ENCODE measurements around the gene CPAMD8.

Gene CPAMD8

GRCh38 chr19:16897029-16897855 is 129.4 kb downstream of the CPAMD8 start:
- H3K4me3 ChIP-seq (ENCODE audit: low read depth, low read length), result peak overlapping the region; percentile 75
- peak overlapping the region; percentile 34 for H4K8ac ChIP-seq (ENCODE audit: low read depth, low read length)
- no peak overlapping the region for H4K12ac ChIP-seq (ENCODE audit: low read depth, low read length)
- no peak overlapping the region for H2BK120ac ChIP-seq (ENCODE audit: insufficient read depth, low read length, poor library complexity)
- no peak overlapping the region for H2BK5ac ChIP-seq (ENCODE audit: low read depth, low read length, poor library complexity)
- no peak overlapping the region for H3K18ac ChIP-seq (ENCODE audit: low read length)
- H3K27me3 ChIP-seq (ENCODE audit: insufficient read depth, low read length), result peaks cover 5% of the 10 kb centered on the region
- H3K79me2 ChIP-seq (ENCODE audit: control insufficient read depth, insufficient read depth, low read length, poor library complexity), result no peaks in the 10 kb centered on the region
- H4K91ac ChIP-seq (ENCODE audit: low read depth, low read length), result no peak overlapping the region
- H3K4ac ChIP-seq (ENCODE audit: low read depth, low read length), result no peak overlapping the region
- peaks cover 6 to 12% of the 10 kb centered on the region in 2 experiments for H3K4me1 ChIP-seq (ENCODE audit: control insufficient read depth in 1 of 2, insufficient read depth in 2 of 2, low read length in 2 of 2)
- H3K36me3 ChIP-seq (ENCODE audit: control insufficient read depth in 1 of 2, insufficient read depth in 2 of 2, low read length in 2 of 2), result no peaks in the 10 kb centered on the region
- DNase-seq, result peak; percentile 89 to 91
- no peak overlapping the region for H2AK5ac ChIP-seq (ENCODE audit: low read length)
- WGBS (ENCODE audit: extremely low coverage, insufficient coverage, insufficient read length), result no CpG with 5 or more reads among the region's 68 CpGs
- peak overlapping the region; percentile 84 for H3K4me2 ChIP-seq (ENCODE audit: low read length)
- no peak overlapping the region for H3K9ac ChIP-seq (ENCODE audit: low read length)
- H3K14ac ChIP-seq (ENCODE audit: low read length), result no peak overlapping the region
- no peak overlapping the region for H3K27ac ChIP-seq (ENCODE audit: low read depth, low read length)
- peaks cover 10% of the 10 kb centered on the region for H3K9me3 ChIP-seq (ENCODE audit: insufficient read depth, low read depth, low read length)
- H2AFZ ChIP-seq (ENCODE audit: insufficient read depth, low read length, poor library complexity), result peak overlapping the region; percentile 72
- H2BK12ac ChIP-seq (ENCODE audit: low read length), result no peak overlapping the region
- H3K79me1 ChIP-seq (ENCODE audit: low read length), result peaks cover 5% of the 10 kb centered on the region
- no peak overlapping the region for H3K23ac ChIP-seq (ENCODE audit: low read length)

GRCh38 chr19:16896146-16897028 is 130.2 kb downstream of the CPAMD8 start:
- no peak overlapping the region for H3K27ac ChIP-seq (ENCODE audit: low read depth, low read length)
- no peaks in the 10 kb centered on the region for H3K79me2 ChIP-seq (ENCODE audit: control insufficient read depth, insufficient read depth, low read length, poor library complexity)
- peaks cover 10% of the 10 kb centered on the region for H3K9me3 ChIP-seq (ENCODE audit: insufficient read depth, low read depth, low read length)
- H2BK5ac ChIP-seq (ENCODE audit: low read depth, low read length, poor library complexity), result no peak overlapping the region
- H2BK12ac ChIP-seq (ENCODE audit: low read length), result no peak overlapping the region
- peak overlapping the region; percentile 23 for H3K4ac ChIP-seq (ENCODE audit: low read depth, low read length)
- H3K79me1 ChIP-seq (ENCODE audit: low read length), result peaks cover 5% of the 10 kb centered on the region
- peak overlapping the region; percentile 13 for H4K8ac ChIP-seq (ENCODE audit: low read depth, low read length)
- H3K14ac ChIP-seq (ENCODE audit: low read length), result peak overlapping the region; percentile 35
- peak overlapping the region; percentile 70 for H4K91ac ChIP-seq (ENCODE audit: low read depth, low read length)
- no peaks in the 10 kb centered on the region for H3K36me3 ChIP-seq (ENCODE audit: control insufficient read depth in 1 of 2, insufficient read depth in 2 of 2, low read length in 2 of 2)
- H2AFZ ChIP-seq (ENCODE audit: insufficient read depth, low read length, poor library complexity), result no peak overlapping the region
- WGBS (ENCODE audit: extremely low coverage, insufficient coverage, insufficient read length), result no CpG with 5 or more reads among the region's 66 CpGs
- H3K4me1 ChIP-seq (ENCODE audit: control insufficient read depth in 1 of 2, insufficient read depth in 2 of 2, low read length in 2 of 2), result peaks cover 6 to 12% of the 10 kb centered on the region in 2 experiments
- no peak overlapping the region for H3K23ac ChIP-seq (ENCODE audit: low read length)
- H2AK5ac ChIP-seq (ENCODE audit: low read length), result no peak overlapping the region
- no peak overlapping the region for H2BK120ac ChIP-seq (ENCODE audit: insufficient read depth, low read length, poor library complexity)
- DNase-seq, result peak; percentile 33 to 62
- no peak overlapping the region for H3K9ac ChIP-seq (ENCODE audit: low read length)
- H3K4me2 ChIP-seq (ENCODE audit: low read length), result peak overlapping the region; percentile 64
- peak overlapping the region; percentile 11 for H3K18ac ChIP-seq (ENCODE audit: low read length)
- no peak overlapping the region for H4K12ac ChIP-seq (ENCODE audit: low read depth, low read length)
- peak overlapping the region; percentile 31 for H3K4me3 ChIP-seq (ENCODE audit: low read depth, low read length)
- peaks cover 5% of the 10 kb centered on the region for H3K27me3 ChIP-seq (ENCODE audit: insufficient read depth, low read length)

GRCh38 chr19:16895467-16896145 is 131.0 kb downstream of the CPAMD8 start:
- H2BK12ac ChIP-seq (ENCODE audit: low read length), result no peak overlapping the region
- H3K9ac ChIP-seq (ENCODE audit: low read length), result no peak overlapping the region
- WGBS (ENCODE audit: extremely low coverage, insufficient coverage, insufficient read length), result no CpG with 5 or more reads among the region's 30 CpGs
- H3K18ac ChIP-seq (ENCODE audit: low read length), result no peak overlapping the region
- no peaks in the 10 kb centered on the region for H3K79me2 ChIP-seq (ENCODE audit: control insufficient read depth, insufficient read depth, low read length, poor library complexity)
- H2AK5ac ChIP-seq (ENCODE audit: low read length), result no peak overlapping the region
- H3K4me3 ChIP-seq (ENCODE audit: low read depth, low read length), result no peak overlapping the region
- no peak overlapping the region for H2BK120ac ChIP-seq (ENCODE audit: insufficient read depth, low read length, poor library complexity)
- no peak overlapping the region for H2BK5ac ChIP-seq (ENCODE audit: low read depth, low read length, poor library complexity)
- peaks cover 5% of the 10 kb centered on the region for H3K27me3 ChIP-seq (ENCODE audit: insufficient read depth, low read length)
- no peaks in the 10 kb centered on the region for H3K36me3 ChIP-seq (ENCODE audit: control insufficient read depth in 1 of 2, insufficient read depth in 2 of 2, low read length in 2 of 2)
- no peak overlapping the region for H2AFZ ChIP-seq (ENCODE audit: insufficient read depth, low read length, poor library complexity)
- no peak overlapping the region for H3K4ac ChIP-seq (ENCODE audit: low read depth, low read length)
- peaks cover 10% of the 10 kb centered on the region for H3K9me3 ChIP-seq (ENCODE audit: insufficient read depth, low read depth, low read length)
- H3K79me1 ChIP-seq (ENCODE audit: low read length), result peaks cover 5% of the 10 kb centered on the region
- H4K91ac ChIP-seq (ENCODE audit: low read depth, low read length), result peak overlapping the region; percentile 70
- H3K27ac ChIP-seq (ENCODE audit: low read depth, low read length), result no peak overlapping the region
- no peak overlapping the region for H4K12ac ChIP-seq (ENCODE audit: low read depth, low read length)
- H3K4me2 ChIP-seq (ENCODE audit: low read length), result no peak overlapping the region
- H3K4me1 ChIP-seq (ENCODE audit: control insufficient read depth in 1 of 2, insufficient read depth in 2 of 2, low read length in 2 of 2), result peaks cover 6 to 12% of the 10 kb centered on the region in 2 experiments
- peak in 1 of 2 donors; percentile 46 for DNase-seq
- no peak overlapping the region for H3K23ac ChIP-seq (ENCODE audit: low read length)
- H4K8ac ChIP-seq (ENCODE audit: low read depth, low read length), result no peak overlapping the region
- no peak overlapping the region for H3K14ac ChIP-seq (ENCODE audit: low read length)

GRCh38 chr19:16894080-16894479 is 132.5 kb downstream of the CPAMD8 start:
- Histone ChIP-seq H3K36me3 (ENCODE audit: control insufficient read depth in 1 of 2, insufficient read depth in 2 of 2, low read length in 2 of 2) (no peaks in the 10 kb centered on the region), H3K4me3 (ENCODE audit: low read depth, low read length) (no peak overlapping the region)

More at GRCh38 chr19:16894080-16894479, 132.5 kb downstream of the CPAMD8 start:
- no peak for DNase-seq
- H2AFZ ChIP-seq (ENCODE audit: insufficient read depth, low read length, poor library complexity), result no peak overlapping the region
- peaks cover 5% of the 10 kb centered on the region for H3K27me3 ChIP-seq (ENCODE audit: insufficient read depth, low read length)
- no peak overlapping the region for H3K23ac ChIP-seq (ENCODE audit: low read length)
- no peak overlapping the region for H4K12ac ChIP-seq (ENCODE audit: low read depth, low read length)
- no peak overlapping the region for H3K9ac ChIP-seq (ENCODE audit: low read length)
- H3K14ac ChIP-seq (ENCODE audit: low read length), result no peak overlapping the region
- H3K27ac ChIP-seq (ENCODE audit: low read depth, low read length), result no peak overlapping the region
- no peaks in the 10 kb centered on the region for H3K79me2 ChIP-seq (ENCODE audit: control insufficient read depth, insufficient read depth, low read length, poor library complexity)
- peaks cover 6 to 12% of the 10 kb centered on the region in 2 experiments for H3K4me1 ChIP-seq (ENCODE audit: control insufficient read depth in 1 of 2, insufficient read depth in 2 of 2, low read length in 2 of 2)
- no peak overlapping the region for H3K4me2 ChIP-seq (ENCODE audit: low read length)
- H3K4ac ChIP-seq (ENCODE audit: low read depth, low read length), result no peak overlapping the region
- peaks cover 5% of the 10 kb centered on the region for H3K79me1 ChIP-seq (ENCODE audit: low read length)
- no peak overlapping the region for H2BK120ac ChIP-seq (ENCODE audit: insufficient read depth, low read length, poor library complexity)
- WGBS (ENCODE audit: extremely low coverage, insufficient coverage, insufficient read length), result no CpG with 5 or more reads among the region's 7 CpGs
- H2BK12ac ChIP-seq (ENCODE audit: low read length), result no peak overlapping the region
- H3K18ac ChIP-seq (ENCODE audit: low read length), result no peak overlapping the region
- H4K8ac ChIP-seq (ENCODE audit: low read depth, low read length), result no peak overlapping the region
- peaks cover 10% of the 10 kb centered on the region for H3K9me3 ChIP-seq (ENCODE audit: insufficient read depth, low read depth, low read length)
- H2AK5ac ChIP-seq (ENCODE audit: low read length), result no peak overlapping the region
- H2BK5ac ChIP-seq (ENCODE audit: low read depth, low read length, poor library complexity), result no peak overlapping the region
- no peak overlapping the region for H4K91ac ChIP-seq (ENCODE audit: low read depth, low read length)
